NCI-H1417 (cell line): ENCODE results near the gene TRPM3.
A peak's percentile ranks its signal among the peaks of the same experiment; 100 is the strongest.

ENCODE experiments used
- DNase-seq, 3 experiments: peaks; one replicate each; lab custom pipeline; 2025; lab: John Stamatoyannopoulos, UW

The TRPM3 gene

DNA sequence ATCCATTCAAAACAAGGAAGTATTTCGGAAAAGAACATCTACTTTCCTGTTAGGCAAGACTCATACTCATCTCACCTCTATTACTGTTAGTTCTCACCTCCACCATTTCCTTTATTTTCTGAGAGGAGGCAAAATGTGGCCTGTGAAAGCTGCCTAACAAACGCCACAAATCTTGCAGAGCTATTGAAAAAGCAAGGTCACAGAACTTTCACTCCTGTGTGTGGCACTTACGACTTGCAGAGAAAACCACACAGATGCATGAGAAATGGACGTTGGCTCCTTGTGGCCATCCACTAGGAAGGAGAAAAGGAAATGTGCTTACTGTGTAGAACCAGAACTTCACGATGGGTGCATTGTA, 511.2 kb downstream of the TRPM3 start:
- no peak for DNase-seq

- DNase-seq = no peak
Measured at GRCh38 chr9:70609542-70610286, 511.7 kb downstream of the TRPM3 start.

DNA sequence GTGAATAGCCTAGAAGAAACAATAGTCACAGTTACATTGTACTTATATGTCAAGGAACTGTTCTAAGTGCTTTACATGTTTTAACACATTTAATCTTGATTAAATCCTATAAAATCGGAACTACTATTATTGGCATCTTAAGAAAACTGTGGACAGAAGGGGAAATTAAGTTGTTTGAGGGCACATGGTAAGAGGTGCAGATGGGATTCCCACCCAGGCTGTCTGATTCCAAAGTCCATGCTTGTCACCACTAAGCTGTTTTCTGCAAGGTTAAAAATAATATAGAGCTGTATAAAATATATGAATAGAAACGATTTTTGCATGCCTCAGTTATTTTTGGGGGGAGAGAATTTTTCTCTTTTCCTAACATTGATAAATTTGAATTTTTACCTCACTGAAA, 512.4 kb downstream of the TRPM3 start:
- no peak for DNase-seq

DNA sequence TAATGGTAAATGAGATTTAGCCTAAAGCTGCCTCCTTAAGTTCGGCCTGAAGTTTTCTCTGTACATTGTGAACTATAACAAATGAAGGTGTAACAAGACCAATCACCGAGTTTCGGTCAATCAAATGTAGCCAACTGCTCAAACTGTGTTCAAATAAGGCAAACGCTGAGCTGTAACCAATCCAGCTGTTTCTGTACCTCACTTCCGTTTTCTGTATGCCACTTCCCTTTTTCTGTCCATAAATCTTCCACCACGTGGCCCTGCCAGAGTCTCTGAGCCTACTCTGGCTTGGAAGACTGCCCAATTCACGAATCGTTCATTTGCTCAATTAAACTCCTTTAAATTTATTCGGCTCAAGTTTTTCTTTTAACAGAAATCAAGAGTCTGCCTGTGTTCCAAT, 513.5 kb downstream of the TRPM3 start:
- no peak for DNase-seq

DNA sequence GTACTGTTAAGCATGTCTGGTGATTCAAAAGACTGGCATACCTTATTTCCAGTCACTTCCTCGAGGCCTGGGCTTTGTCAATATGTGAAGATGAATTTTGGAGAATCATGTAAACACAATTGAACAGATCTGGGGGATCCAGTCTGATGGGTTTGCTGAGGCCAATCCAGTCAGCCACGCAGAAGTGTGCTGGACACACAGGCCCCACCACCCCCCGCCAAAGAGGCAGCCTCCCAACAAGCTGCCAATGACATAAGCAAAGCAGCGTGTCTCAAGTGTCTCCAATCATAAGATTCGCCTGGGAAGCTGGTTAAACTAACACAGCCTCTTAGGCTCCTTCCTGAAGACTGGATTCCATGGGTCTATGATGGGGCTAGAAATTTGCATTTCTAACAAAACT, 514.1 kb downstream of the TRPM3 start:
- no peak for DNase-seq

GRCh38 chr9:70603020-70603411, 518.4 kb downstream of the TRPM3 start:
- no peak for DNase-seq

DNA sequence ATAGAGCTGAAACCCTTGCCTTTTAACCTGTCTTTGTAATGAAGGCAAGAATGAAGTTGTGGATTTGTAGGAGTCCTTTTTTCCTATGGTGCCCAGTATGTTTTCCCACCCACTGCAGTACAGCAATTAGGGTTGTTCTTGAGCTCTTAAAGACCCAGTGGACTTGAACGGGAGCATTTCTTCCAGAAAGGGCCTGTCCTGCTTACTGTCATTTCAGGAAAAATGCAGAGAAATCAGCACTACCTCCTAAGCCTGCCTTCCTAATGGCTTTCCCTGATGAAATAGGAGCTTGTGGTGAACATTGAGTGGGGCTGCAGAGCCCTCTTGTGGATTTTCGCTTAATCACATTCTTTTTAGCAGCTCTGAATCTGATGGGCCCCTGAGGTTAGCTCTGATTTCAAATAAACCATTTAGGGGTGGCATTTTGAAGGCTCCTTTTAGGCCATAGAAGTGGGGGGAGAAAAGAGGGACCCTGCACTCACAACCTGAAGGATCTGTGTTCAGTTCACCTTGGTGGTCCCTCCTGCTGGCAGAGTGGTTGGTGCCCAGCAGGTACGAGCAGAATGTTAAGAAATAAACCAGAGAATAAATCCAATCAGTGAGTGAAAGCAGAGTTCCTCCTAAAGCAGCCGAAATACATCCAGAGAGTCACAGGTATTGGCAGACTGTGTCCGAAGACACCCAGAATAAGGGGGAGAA, 519.0 kb downstream of the TRPM3 start:
- DNase-seq = peak; percentile 50 to 87 (median 60)

GRCh38 chr9:70601000-70601951, 520.1 kb downstream of the TRPM3 start:
- peak; percentile 61 to 81 (median 78) for DNase-seq

GRCh38 chr9:70600506-70600905, 520.9 kb downstream of the TRPM3 start:
- no peak for DNase-seq

- DNase-seq = no peak
Measured at GRCh38 chr9:70597886-70598285, 523.5 kb downstream of the TRPM3 start.

GRCh38 chr9:70595211-70595610, 526.2 kb downstream of the TRPM3 start:
- DNase-seq = no peak

DNA sequence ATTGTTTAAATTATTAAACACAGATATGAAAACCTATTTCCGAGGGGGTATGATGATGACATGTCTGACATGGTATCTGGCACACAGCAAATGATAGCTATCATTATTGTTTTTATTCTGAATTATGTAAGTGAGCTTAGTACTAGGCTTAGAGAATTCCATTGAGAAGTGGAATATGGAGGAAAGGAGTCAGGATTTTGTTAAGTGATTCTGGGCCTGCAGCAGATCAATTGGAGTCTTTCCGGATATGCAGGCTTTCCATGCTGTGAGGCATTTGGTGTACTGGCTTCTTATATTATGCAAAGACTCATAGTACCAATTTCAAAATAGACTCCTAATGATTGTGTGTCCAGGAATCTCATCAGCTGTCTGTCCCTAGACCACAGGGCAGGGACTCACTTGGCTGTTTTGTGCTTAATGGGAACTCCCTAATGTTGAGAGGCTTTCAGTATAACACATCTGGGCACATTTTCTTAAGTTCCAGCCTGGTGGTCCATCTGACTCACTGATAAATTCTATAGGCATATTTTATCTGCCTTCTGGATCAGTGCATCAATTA, 527.0 kb downstream of the TRPM3 start:
- DNase-seq = no peak

- DNase-seq = no peak
Measured at GRCh38 chr9:70593241-70593640, 528.2 kb downstream of the TRPM3 start.

DNA sequence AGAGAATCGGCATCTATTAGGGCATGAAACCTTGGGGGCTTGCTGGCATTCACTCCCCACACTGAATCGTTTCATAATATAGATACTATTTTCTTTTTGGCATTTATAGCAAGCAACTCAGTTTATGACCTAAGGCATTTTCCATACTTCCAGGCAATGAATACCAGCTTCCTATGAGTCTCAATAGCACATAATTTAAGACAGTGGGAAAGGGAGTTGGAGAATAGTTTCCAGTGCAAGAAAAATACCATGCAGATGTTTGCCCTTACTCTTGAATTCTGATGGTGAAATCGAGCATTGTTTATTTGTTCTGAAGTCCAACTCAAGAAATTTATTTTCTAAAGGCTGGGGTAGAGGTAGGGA, 531.1 kb downstream of the TRPM3 start:
- DNase-seq = no peak

GRCh38 chr9:70589571-70590314, 531.7 kb downstream of the TRPM3 start:
- DNase-seq = no peak

- no peak for DNase-seq
Measured at GRCh38 chr9:70588999-70589398, 532.4 kb downstream of the TRPM3 start.

GRCh38 chr9:70588381-70588780, 533.0 kb downstream of the TRPM3 start:
- DNase-seq = no peak

- no peak for DNase-seq
Measured at GRCh38 chr9:70587201-70587600, 534.2 kb downstream of the TRPM3 start.

- no peak for DNase-seq
Measured at GRCh38 chr9:70586476-70586875, 534.9 kb downstream of the TRPM3 start.

- no peak for DNase-seq
Measured at GRCh38 chr9:70581955-70582350, 539.5 kb downstream of the TRPM3 start.

DNA sequence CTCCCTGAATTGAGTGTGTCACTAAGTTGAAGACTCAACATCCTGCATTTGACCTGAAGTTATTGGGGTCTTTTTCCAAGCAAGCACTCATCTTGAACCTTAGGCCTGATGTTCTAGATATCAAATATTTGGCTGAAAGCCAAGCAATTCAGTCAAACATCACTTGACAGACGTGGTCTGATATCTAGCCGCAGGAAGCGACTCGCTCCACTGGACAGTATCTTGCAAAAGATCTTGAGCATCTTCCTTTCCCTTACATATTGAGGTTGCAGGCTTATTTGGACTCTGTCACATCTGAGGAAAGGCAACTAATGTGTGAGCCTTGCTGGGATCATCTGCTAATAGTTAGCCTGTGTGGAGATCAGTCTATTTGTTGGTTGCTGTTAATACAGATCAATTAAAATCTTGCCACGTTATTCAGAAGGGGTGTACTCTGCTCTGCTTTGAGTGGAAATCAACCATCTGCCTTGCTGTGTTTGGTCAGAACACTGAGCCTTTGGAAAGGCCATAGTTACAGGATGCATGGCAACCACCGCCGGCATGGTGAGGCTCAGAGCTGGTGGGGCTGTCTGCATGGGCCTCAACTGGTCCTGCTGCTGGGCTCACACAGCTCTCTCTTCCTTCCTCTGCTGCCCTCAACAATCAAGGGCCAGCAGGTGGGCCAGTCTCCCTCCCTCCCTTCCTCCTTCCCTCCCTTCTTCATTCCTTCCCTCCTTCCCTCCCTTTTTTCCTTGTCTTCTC, 540.0 kb downstream of the TRPM3 start:
- DNase-seq = no peak
